Measurements from ENCODE around the gene SEMA3B.
"Not testable (repeated sequence)": the region's sequence is repeated elsewhere in the genome, so short reads cannot be mapped to it uniquely, and the experiment has no call there.

The SEMA3B gene

DNA sequence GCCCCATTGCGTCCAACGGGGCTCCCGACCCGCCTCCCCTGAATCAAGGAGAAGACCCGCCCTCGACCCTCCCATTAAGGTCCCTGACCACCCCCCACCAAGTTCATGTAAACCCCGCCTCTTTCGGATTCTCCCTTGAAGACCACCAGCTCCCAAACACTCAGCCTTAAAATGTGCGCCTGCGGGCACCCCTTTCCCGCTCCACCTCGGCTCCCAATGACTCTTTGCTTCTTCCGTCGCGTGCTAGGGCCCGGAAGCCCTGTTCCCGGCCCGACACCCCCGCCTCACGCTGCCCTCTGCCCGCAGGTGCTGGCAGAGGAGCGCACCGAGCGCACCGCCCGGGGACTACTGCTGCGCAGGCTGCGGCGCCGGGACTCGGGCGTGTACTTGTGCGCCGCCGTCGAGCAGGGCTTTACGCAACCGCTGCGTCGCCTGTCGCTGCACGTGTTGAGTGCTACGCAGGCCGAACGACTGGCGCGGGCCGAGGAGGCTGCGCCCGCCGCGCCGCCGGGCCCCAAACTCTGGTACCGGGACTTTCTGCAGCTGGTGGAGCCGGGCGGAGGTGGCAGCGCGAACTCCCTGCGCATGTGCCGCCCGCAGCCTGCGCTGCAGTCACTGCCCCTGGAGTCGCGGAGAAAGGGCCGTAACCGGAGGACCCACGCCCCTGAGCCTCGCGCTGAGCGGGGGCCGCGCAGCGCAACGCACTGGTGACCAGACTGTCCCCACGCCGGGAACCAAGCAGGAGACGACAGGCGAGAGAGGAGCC, 7.2 kb downstream of the SEMA3B start:
- no peak overlapping the region for H3K4me3 ChIP-seq (ENCODE audit: low read depth, low read length)
- DNase-seq (ENCODE audit: low read depth) = no peak

DNA sequence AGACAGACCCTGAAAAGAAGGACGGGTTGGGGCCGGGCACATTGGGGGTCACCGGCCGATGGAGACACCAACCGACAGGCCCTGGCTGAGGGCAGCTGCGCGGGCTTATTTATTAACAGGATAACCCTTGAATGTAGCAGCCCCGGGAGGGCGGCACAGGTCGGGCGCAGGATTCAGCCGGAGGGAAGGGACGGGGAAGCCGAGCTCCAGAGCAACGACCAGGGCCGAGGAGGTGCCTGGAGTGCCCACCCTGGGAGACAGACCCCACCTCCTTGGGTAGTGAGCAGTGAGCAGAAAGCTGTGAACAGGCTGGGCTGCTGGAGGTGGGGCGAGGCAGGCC, 7.8 kb downstream of the SEMA3B start:
- DNase-seq (ENCODE audit: low read depth) = no peak
- H3K4me3 ChIP-seq (ENCODE audit: low read depth, low read length) = no peak overlapping the region
- TF ChIP-seq CTCF (conservative IDR thresholded peaks at IDR 0.05; ENCODE audit: low read depth, low read length) = no peak

More for the DNA sequence above, 7.2 kb downstream of the SEMA3B start:
- TF ChIP-seq CTCF (conservative IDR thresholded peaks at IDR 0.05; ENCODE audit: low read depth, low read length) = no peak

- no peak overlapping the region for H3K4me3 ChIP-seq (ENCODE audit: low read depth, low read length)
- DNase-seq (ENCODE audit: low read depth) = no peak
- no peak for TF ChIP-seq CTCF (conservative IDR thresholded peaks at IDR 0.05; ENCODE audit: low read depth, low read length)
Measured at GRCh38 chr3:50278123-50278879, 9.4 kb downstream of the SEMA3B start.

- DNase-seq (ENCODE audit: low read depth) = no peak
- no peak for TF ChIP-seq CTCF (conservative IDR thresholded peaks at IDR 0.05; ENCODE audit: low read depth, low read length)
- H3K4me3 ChIP-seq (ENCODE audit: low read depth, low read length) = no peak within 1 kb of the TSS
Measured at GRCh38 chr3:50278880-50279224, 9.9 kb downstream of the SEMA3B start, which contains the start of gene LSMEM2. Gene LSMEM2 (plus strand): TSS chr3:50279087. CDS start chr3:50279114, 27 bp downstream.

GRCh38 chr3:50279255-50280016, 10.5 kb downstream of the SEMA3B start:
- H3K4me3 ChIP-seq (ENCODE audit: low read depth, low read length) = no peak overlapping the region
- no peak for TF ChIP-seq CTCF (conservative IDR thresholded peaks at IDR 0.05; ENCODE audit: low read depth, low read length)
- no peak for DNase-seq (ENCODE audit: low read depth)

DNA sequence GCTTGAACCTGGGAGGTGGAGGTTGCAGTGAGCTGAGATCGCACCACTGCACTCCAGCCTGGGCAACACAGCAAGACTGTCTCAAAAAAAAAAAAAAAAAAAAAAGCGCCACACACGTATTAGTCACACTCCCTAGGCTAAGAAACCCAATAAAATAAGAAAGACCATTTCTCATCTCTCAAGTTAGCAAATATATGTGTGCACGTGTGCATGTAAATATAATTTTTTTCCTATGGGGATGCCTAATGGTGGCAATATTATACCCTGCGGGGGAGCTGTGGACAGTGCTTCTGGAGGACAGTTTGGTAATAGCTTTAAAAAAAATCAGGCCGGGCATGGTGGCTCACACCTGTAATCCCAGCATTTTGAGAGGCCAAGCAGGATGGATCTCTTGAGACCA, 15.2 kb downstream of the SEMA3B start:
- H3K4me3 ChIP-seq (ENCODE audit: low read depth, low read length); DNase-seq (ENCODE audit: low read depth): not testable (repeated sequence)
